ENCODE measurements around the gene IRAK2.

IRAK2 gene

GRCh38 chr3:10224794-10225665 is 60.3 kb downstream of the IRAK2 start:
- peak; percentile 61 to 82 for DNase-seq

GRCh38 chr3:10226293-10226692 is 61.6 kb downstream of the IRAK2 start:
- DNase-seq = no peak

- no peak for DNase-seq
These were observed 63.7 kb downstream of the IRAK2 start for GRCh38 chr3:10228248-10228950.

GRCh38 chr3:10229576-10229975 is 64.9 kb downstream of the IRAK2 start:
- DNase-seq = no peak

GRCh38 chr3:10232137-10232536 is 67.4 kb downstream of the IRAK2 start:
- DNase-seq = no peak

- DNase-seq = no peak
These were observed 69.3 kb downstream of the IRAK2 start for GRCh38 chr3:10233988-10234387.

GRCh38 chr3:10234526-10235230 is 70.0 kb downstream of the IRAK2 start:
- DNase-seq = no peak

DNA sequence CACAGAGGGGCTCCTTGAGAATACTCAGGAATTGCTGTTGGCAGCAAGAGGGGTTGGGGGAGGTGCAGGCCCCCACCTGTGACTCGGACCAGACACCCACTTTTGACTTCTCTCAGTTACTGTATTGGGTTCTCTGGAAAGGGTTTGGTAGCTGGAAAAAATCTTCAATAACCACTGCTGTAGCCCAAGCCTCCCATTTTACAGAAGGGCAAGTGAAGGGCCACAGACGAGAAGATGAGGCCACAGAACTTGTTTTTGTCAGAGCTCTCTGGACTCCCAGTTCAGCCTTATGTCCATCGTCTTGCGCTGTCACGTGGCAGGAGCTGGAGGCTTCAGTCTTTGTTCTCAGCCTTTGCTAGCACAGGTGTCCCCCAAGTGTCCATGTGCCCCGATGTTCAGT is 70.8 kb downstream of the IRAK2 start:
- DNase-seq = no peak

DNA sequence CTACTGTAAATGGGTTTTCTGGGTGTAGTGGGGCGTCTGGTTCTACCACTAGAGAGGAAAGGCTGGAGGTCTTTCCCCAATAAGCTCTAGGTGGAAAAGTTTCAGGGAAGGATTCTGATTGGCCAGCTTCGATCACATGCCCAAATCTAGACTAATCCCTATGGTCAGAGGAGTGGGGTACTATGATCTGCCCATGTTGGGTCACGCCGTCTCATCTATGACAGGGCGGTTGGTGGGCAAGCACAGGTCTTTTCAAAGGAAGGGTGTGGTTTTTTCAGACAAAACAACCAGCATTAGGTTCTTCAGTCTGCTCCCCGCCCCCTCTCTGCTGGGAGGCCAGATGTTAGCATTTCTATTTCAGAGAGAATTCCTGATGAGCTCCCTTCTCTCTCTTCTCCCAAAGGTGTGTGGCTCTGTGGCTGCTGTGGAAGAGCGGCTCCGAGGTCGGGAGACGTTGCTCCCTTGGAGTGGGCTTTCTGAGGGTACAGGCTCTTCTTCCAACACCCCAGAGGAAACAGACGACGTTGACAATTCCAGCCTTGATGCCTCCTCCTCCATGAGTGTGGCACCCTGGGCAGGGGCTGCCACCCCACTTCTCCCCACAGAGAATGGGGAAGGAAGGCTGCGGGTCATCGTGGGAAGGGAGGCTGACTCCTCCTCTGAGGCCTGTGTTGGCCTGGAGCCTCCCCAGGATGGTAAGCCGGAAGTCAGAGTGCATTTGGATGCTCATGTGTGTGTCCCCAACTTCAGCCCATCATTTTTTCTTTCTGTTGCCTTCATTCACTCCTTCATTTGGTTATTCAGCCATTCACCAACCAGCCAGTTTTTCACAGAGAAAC is 73.8 kb downstream of the IRAK2 start:
- no peak for DNase-seq

DNA sequence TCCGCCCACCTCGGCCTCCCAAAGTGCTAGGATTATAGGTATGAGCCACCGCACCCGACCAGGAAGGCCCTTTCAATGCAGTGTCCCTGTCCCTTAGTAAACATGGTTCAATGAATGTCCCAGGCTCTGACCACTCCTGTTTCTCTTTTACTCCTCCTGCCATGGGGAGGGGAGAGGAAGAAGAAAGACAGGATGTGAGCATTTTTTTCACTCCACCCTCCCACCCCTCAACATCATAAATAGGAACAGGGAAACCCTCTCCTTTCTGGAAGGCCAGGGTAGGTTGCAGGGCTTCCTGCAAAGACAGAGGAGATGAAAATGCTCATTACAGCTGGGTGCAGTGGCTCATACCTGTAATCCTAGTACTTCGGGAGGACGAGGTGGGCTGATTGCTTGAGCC is 76.1 kb downstream of the IRAK2 start:
- no peak for DNase-seq

DNA sequence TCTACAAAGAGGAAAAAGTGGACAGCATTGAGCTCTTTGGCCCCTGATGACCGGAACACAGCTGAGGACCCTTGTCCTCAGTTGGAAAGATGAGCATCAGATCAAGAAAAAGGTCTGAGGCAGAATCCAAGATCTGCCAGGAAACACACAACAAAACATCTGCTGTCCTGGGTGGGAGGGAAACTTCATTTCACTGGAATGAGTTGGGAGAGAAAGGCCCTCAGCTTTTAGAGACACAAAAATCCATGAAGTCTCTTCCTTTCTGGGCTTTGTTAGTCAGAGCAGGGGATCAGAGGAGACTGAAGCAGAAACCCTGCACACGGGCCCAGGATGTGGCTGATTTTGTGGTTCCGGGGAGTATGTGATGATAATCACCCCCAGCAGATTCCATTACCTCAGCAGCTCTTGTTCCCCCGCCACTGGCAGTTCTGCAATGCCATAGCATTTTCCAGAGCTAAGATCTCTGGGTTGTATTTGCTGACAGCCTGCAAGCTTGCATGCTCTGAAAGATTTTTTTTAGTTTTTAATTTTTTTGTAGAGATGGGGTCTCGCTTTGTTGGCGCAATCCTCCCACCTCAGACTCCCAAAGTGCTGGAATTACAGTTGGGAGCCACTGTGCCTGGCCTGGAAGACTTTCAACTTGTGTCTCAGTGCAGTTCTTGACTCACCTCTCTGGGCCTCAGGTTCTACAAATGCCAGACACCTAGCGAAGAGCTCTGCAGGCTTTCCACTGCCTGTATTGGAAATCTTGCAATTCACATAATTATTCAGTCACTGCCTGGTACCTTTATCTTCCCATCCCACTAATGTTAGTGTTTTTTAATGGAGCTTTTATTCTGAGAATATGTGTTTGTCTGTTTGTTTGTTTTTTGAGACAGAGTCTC is 77.7 kb downstream of the IRAK2 start:
- DNase-seq = no peak

DNA sequence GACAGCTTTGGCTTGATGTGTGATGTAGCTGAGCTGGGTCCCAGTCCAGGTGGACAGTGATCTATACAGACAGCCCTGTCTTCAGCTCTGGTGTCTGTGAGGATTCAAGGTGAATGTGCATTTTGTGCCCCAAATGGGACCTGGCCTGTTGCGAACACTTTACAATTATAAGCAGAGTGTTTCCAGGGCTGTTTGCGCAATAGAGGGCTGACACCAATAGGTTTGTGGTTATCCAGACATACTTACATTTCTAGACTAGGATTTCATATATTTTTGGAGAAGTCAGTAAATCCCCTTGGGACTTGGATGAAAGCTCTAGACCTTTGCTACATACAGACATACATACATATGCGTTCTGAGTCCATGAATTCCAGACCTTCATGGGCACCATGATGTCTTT is 79.3 kb downstream of the IRAK2 start:
- DNase-seq = no peak

DNA sequence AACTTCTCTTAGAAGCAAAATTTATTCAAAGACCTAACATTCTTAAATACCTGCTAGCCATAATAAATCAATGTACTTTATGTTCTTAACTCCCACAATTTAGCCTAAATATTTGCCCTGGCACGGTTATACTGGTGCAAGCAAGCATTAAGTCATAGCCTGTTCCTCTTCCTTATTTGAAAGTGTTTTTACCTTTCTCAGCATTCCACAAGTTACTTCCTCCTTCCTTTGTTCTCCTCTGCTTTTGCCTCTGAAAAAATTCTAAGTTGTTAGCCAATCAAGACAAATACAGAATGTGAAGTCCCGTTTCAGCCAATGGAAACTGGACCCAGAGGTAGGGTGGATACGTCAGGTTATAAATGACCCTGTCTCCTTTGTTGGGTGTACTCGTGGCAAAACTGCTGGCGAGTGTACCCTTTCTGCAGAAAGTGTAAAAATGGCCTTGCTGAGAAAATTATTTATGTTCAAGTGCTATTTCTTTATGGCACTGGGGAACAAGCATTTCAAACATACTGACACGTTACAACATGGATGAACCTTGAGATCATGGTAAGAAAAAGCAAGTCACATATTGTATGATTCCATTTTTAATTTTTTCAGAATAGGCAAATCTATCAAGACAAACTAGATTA is 80.5 kb downstream of the IRAK2 start:
- no peak for DNase-seq

- DNase-seq = no peak
These were observed 83.0 kb downstream of the IRAK2 start for GRCh38 chr3:10247679-10248183.

DNA sequence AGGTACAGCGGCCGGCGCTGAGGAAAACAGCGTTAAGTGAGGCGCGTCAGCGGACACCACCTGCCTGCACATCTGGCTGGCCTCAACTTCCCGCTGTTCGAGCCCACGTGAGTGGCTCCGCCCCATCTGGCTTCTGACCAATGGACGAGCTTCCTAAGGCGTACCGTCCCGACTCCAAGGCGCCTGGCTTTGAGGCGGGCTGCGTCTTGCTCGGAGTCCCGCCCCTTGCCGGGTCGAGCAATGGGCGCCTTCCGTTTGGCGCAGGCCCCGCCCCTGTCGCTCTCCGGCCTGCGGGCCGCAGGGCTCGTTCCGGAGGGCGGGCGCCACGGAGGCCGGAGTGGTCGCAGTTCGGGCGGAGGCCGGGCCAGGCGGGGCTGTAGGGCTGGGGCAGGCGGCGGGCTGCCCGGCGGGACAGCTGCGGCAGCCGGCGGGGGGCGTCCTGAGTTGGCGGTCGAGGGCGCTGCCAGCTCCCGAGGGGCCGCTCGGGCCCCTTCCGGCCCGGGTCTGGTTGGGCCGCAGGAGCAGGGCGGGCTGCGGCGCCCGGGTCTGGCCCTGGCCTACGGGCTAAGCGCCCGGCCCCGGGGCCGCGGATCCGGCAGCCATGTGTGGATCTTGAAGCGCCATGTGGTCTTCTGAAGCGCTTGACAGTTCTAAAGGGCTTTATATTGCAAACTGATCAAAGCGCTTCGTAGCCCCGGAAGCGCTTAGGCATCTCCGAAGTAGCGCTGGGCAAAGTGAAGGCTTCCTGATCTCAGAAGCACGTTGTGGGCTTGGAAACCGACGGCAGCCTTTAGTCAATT is 83.7 kb downstream of the IRAK2 start, which contains the start of gene TATDN2:
TSS of gene TATDN2 (plus strand) at position 276 of the 800 bp plus-strand sequence. CDS start 742 bp downstream, outside the sequence.
- peak; percentile 77 to 89 for DNase-seq

GRCh38 chr3:10248984-10249748 is 84.4 kb downstream of the IRAK2 start:
- DNase-seq = no peak

- no peak for DNase-seq
These were observed 85.1 kb downstream of the IRAK2 start for GRCh38 chr3:10249833-10250232.

- no peak for DNase-seq
These were observed 86.3 kb downstream of the IRAK2 start for GRCh38 chr3:10251006-10251405.

- DNase-seq = no peak
These were observed 89.0 kb downstream of the IRAK2 start for GRCh38 chr3:10253731-10254130.

All from NCI-H2081 (cell line).